CD4-positive, alpha-beta T cell treated with Interleukin-4 for 1 hour (primary cell): ENCODE measurements around the gene KREMEN1.
"Not testable (repeated sequence)": the region's sequence is repeated elsewhere in the genome, so short reads cannot be mapped to it uniquely, and the experiment has no call there.

Experiments
- DNase-seq, 2 donors: peaks; one replicate each; pipeline ENCODE4 v3.0.0-alpha.2; 2020 to 2022

The KREMEN1 gene

DNA sequence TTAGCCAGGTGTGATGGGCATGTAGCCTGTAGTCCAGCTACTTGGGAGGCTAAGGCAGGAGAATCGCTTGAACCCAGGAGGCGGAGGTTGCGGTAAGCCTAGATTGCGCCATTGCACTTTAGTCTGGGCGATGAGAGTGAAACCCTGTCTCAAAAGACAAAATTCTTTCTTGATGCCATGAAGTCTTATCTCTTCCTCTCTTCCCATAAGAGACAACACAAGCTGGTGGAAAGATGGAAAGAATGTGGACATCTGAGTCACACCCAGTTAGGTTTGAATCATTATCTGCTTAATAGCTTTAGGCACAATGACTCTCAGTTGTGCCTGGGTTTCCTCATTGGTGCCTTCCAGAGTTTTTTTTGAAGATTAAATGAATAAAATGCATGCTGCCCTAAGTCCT, 35.3 kb downstream of the KREMEN1 start:
- DNase-seq: no peak

GRCh38 chr22:29109822-29110221, 37.0 kb downstream of the KREMEN1 start:
- no peak for DNase-seq

- no peak for DNase-seq
Measured at GRCh38 chr22:29110946-29111345, 38.1 kb downstream of the KREMEN1 start.

- DNase-seq: no peak
Measured at GRCh38 chr22:29112121-29112520, 39.3 kb downstream of the KREMEN1 start.

DNA sequence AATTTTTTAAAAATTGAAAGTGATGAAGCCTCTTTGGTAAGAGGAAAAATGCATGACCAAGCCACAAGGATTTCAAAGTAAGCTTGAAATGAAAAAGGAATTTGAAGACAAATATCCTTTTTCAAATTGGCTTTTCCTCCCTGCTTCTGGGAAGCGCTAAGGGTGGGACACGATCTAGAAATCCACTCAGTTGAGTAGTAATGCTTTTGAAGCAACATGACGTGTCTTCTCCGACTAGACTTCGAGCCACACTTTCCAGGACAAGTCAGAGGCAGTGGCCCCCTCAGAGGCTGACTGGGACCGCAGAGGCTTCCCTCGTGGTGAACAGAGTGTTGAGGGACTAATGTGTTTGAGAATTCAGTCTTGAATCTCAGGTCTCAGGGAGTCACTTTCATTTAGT, 39.8 kb downstream of the KREMEN1 start:
- no peak for DNase-seq

- DNase-seq: no peak
Measured at GRCh38 chr22:29113319-29113718, 40.5 kb downstream of the KREMEN1 start.

- DNase-seq: no peak
Measured at GRCh38 chr22:29114392-29114791, 41.6 kb downstream of the KREMEN1 start.

- no peak for DNase-seq
Measured at GRCh38 chr22:29115682-29116288, 43.0 kb downstream of the KREMEN1 start.

DNA sequence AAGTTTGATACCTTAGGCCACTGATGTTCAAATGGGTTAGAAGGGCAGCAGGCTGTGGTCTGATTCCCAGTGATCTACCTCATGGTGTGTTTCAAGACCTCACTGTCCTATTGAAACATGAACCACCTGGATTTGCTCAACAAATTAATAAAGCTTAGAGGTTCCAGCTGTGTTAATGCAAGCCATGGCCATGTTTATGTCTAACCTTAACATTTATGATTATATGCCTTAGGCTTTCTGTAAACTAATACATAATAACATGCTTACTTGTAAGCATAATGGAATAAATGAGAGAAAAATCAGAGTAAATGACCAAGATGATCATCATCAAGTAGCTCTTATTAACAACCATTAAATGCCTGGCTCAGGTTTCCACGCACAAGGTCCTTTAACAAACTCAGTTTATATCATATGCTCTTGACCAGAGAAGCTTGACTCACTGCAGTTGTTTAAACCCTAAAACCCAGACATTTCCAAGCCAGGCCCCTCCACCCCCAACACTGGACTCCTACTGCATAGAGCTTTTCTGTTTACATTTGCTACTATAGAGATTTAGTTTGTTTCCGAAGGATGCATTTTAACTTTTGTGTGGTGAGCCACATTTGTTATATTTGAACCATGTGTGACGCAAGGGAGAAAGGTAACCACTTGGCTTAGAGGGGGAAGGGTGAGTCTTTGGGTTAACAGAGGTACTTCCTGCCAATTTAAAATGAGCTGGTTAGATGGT, 43.7 kb downstream of the KREMEN1 start:
- no peak for DNase-seq

GRCh38 chr22:29117799-29118477, 45.1 kb downstream of the KREMEN1 start:
- DNase-seq: no peak

DNA sequence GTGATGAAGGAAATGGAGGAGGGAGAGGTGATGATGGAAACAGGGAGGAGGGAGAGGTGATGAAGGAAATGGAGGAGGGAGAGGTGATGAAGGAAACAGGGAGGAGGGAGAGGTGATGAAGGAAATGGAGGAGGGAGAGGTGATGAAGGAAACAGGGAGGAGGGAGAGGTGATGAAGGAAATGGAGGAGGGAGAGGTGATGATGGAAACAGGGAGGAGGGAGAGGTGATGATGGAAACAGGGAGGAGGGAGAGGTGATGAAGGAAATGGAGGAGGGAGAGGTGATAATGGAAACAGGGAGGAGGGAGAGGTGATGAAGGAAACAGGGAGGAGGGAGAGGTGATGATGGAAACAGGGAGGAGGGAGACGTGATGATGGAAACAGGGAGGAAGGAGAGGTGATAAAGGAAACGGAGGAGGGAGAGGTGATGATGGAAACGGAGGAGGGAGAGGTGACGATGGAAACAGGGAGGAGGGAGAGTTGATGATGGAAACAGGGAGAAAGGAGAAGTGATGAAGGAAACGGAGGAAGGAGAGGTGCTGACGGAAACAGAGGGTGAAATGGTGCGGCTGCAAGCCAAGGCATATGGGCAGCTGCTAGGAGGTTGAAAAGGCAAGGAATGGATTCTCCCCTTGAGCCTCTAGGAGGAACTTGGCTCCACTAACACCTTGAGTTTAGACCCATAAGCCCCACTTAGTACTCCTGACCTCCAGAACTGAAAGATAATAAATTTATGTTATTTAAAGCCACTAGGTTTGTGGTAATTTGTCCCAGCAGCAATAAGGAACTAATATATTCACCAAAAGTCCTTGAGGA, 47.5 kb downstream of the KREMEN1 start:
- DNase-seq: not testable (repeated sequence)

DNA sequence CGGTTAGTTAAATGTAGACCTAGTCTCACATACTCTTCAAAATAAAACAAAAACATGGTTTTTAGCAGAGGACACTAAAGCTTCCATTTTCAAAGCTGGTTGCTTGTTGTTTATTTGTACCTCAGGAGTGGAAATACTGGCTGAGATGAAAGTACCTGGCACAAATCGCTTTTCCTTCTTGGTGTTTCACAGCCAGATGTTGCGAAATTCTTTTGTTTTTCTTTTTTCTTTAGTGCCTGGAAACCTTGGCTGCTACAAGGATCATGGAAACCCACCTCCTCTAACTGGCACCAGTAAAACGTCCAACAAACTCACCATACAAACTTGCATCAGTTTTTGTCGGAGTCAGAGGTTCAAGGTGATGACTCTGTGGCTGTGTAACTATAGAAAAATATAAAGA, 48.3 kb downstream of the KREMEN1 start:
- DNase-seq: no peak

- peak in 1 of 2 donors; percentile 2 for DNase-seq
Measured at GRCh38 chr22:29122041-29122440, 49.2 kb downstream of the KREMEN1 start.

DNA sequence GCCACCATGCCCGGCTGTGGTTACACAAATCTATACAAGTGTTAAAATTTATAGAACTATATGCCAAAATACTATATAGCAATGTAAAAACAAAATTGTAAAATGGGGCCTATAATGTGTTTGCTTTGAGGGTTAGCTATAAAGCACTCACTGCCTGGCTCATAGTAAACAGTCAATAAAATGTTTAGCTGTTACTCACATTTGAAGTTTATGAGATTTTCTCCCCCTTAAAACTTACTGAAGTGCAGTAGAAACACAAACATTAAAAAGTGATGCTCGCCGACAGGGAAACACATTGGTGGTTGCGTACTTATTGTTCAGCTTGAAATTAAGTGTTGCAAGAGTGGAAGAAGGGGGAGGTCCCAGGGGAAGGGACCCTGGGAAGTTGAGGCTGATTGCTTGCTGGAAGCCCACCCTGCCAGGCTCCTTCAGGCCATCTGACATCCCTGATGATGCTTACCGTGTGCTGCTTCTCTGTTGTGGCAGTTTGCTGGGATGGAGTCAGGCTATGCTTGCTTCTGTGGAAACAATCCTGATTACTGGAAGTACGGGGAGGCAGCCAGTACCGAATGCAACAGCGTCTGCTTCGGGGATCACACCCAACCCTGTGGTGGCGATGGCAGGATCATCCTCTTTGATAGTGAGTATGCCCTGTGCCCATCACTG, 52.1 kb downstream of the KREMEN1 start:
- DNase-seq: no peak

GRCh38 chr22:29125443-29125778, 52.6 kb downstream of the KREMEN1 start:
- DNase-seq: no peak

GRCh38 chr22:29125844-29126243, 53.0 kb downstream of the KREMEN1 start:
- no peak for DNase-seq

GRCh38 chr22:29126670-29127395, 54.0 kb downstream of the KREMEN1 start:
- DNase-seq: no peak

DNA sequence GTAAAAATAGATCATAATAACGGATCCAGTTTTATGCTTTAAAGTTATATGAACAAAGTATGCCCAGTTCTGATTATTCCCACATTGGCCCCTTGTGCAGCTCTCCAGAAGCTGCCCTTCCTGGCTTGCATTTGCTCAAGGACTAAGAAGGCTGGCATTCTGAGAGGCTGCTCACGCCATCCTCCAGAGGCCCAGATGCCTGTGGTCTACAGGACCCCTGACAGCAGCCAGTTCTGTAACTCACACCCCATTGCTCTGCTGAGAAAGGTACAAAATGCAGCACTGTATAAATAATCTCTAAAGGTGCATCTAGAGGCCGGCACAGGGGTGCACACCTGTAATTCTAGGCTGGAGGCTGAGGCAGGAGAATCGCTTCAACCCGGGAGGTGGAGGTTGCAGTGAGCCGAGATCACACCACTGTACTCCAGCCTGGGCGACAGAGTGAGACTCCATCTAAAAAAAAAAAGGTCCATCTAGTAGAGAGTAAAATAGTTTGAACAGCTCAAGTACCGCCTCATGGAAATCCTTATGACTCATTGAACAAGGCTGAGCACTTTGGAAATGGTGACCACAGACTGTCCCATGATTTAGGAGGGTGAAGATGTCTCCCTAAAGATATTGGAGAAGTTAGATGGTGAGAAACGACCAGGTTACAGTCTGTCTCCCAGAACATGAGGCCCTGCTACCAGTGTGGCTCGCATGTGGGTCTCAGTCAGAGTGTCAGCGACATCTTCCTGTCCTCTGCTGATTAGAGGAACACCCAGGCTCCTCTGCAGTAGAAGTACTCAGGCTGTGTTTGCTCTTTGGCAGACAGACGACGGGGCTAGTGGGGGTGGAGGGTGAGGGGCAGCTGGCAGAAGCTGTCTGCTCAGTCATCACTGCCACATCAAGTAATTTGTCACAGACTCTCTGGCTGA, 56.3 kb downstream of the KREMEN1 start:
- no peak for DNase-seq

DNA sequence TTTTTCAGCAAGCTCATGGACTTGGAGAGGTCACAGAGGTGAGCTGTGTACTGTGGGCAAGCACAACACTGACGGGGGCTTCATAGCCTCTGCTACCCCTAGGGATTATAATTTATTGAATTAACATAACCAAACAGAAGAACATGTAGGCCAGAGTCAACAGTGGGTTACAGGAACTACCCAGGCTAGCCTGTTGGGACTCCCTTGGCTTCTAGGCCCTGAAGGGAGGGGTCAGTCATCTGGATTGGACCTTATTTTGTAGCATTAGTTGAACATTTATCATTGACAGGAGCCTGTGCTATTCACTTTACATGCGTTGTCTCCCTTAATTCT, 56.9 kb downstream of the KREMEN1 start:
- no peak for DNase-seq

DNA sequence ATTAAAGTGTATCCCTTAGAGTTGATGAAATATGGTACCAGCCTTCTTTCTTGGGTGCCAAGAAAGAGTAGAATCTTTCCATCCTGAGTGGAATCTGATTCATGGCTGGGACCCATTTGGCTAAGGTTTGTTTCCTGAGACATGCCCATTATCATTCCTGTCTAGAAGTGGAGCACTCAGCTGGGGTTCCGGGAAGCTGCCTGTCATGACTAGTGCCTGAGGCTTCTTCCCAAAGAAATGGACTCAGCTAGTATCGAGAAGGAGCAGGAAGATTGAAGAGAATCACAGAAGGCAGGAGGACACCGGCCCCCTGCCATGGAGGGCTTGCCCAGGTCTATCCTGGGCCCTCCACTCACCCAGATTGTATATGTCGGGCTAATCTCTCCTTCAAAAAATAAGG, 57.6 kb downstream of the KREMEN1 start:
- DNase-seq: no peak

DNA sequence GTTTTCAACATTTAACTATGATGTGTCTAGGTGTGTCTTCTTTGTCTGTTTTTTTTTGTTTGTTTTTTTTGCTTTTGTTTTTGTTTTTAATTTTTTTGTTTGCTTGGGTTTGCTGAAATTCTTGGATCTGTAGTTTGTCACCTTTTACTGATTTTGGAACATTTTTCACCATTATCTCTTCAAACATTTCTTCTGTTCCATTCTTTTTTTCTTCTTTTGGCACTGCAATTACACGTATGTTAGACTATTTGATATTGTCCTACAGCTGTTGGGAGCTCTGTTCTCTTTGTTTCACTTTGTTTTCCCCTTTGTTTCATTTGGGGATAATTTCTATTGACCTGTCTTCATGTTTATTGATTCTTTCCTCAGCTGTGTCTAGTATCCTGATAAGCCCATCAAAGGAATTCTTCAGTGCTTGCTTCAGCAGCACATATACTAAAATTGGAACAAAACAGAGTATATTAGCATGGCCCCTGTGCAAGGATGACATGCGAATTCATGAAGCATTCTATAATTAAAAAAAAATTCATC, 60.8 kb downstream of the KREMEN1 start:
- no peak for DNase-seq
